HL-60/S4 (cell line): ENCODE data around the gene OVCA2.

Source experiments
- in situ Hi-C: fragments of 300-500 bp; cut with MboI; formaldehyde crosslinking; loops from 2 replicates; pipeline ENCODE4 v1.14.3; 2022; ENCODE audit warnings: low sequenced_read_pairs

Gene OVCA2

DNA sequence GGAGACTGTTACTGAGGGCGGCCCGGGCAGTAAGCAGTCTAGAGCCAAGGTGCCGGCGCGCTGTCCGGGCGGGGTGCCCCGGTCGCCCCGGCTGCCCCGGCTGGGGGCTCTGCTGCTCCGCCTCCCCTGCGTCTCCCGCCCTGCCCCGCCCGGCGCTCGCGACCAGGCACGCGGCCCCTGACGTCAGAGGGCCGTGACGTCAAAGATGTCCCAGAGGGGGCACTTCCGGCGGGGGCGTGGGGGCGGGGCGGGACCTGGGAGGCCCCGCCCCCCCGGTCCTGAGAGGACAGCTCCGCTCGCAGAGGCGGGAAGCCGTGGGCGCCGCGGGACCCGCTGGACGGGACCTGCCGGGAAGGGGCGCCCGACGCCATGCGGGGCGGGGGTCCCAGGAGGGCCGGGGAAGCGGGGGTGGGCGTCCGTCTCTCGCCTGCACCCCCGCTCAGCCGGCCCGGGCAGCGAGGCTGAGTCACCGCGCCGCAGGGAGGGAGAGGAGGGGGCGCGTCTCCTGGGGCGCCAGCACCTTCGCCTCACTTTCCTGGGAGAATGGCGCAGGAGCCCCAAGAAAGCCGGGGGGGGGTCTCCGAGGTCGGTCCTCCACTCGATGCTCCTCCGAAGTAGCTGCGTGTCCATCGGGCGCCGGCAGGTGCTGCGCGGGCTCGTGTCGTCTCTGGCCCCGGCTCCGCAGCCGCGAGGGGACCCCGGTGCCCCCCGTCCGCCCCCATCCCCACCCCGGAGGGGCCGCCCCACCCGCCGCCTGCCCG lies 8.7 kb downstream of the OVCA2 start:
- in situ Hi-C loops = no loop called here

DNA sequence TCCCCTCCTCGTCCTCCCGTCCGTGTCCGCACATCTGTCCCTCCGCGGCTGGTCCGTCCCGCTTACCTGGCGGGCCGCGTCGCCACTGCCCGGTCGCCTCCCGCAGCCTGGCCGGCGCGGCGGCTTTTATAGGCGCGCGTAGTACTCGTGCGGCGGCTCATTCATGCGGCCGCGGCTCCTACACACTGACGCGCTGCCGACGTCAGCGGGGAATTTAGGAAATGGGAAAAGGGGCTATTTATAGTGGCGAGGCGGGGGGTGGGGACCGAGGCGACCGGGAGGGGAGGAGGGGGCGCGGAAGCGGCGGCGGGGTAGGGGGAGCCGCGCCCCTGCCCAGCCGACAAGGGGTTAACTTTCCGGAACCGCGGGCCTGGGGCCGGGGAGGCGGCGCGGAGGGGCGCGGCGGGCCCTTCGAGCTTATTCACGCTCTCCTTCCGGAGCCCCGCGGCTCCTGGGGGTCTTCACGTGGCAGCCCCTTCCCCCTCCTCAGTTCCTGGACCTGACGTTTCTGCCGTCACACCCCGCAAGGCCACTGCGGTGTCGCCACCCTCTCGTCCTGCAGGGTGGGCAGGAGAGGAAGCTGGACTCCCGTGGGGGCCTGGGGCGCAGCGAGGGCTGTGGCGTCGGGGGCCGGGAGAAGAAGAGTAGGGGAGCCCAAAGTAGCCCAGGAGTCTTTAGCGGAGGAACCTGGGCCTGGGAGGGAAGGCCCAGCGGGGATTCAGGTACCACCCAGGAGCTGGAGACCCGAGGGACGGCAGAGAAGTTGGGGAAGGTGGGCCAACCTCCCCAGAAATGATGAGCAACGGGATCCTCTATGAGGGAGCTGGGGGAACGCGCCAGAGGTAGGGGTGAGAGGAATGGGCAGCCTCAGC lies 9.5 kb downstream of the OVCA2 start:
- in situ Hi-C loops = no loop called here

DNA sequence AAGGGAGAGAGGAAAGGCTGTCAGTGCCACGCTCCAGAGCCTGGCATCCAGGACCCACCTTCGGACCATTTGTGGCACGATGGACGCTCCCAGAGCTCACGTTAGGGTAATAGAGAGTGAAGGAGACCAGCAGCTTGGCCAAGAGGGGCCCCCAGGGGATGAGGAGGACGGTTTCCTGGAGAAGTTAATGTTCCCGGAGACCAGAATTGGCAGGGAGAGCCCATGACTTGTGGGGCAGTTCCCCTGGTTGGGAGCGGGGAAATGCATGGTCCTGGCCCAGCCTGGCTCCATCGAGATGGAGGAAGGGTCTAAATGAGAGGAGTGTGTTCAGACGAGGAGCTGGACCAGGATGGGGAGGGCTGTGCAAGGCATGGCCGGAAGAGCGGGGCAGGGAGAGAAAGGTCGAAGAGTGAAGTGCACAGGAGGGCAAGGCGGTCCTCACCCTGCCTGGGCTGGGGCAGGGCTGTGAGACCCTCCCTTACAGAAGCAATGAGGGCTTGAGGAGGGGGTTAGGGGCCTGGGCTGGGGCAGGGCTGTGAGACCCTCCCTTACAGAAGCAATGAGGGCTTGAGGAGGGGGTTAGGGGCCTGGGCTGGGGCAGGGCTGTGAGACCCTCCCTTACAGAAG lies 10.2 kb downstream of the OVCA2 start:
- in situ Hi-C loops = no loop called here

DNA sequence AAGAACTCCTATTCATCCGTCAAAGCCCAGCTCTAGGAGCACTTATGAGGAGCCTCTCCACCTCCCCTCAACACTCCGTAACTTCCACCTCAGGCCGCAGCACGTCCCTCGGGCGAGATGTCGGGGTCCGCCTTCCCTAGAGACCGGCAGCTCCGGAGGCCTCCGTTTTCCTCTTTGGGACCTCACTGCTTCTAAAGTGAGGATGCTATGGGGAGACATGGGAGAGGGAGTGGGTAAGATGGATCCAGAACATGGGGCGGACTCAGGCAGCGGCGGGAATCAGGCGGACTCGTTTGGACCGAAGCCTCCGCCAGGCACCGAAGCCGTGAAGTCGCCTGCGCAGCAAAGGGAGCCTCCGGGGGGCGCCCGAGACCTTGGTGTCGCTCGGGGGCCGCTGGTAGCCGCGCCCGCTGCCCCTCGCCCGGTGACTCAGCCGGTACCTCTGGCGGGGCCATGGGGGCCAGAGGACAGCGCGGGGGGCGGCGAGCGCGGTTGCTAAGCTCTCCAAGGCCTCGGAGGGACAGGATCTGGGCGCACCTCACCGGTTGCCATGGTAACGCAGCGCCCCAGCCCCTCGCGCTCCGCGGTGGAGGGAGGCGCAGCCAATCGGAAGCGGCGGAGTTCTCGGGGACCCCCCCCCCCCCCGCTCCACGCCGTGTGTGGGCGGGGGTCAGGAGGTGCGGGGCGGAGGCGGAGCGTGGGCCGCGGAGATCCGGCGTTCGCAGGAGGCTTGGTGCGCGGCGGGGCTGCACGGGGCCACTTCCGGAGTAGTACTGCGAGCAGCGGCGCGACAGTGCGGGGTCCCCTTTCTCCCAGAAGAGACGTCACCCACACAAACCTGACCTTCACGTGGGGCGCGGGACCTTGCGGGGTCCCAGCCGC lies 11.8 kb downstream of the OVCA2 start:
- in situ Hi-C loops = no loop called here

DNA sequence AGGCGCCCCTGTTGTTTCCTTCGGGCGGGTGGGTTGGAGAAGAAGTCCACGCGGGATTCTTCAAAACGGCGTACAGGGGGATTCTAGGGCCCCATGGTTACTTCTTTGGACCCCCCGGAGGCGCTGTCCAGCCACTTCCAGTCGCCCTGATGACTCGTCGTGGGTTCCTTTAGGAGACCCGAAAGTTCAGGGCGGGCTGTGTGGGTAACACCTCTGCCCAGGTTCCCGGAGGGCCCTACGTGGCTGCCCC lies 12.4 kb downstream of the OVCA2 start:
- in situ Hi-C loops = no loop called here

DNA sequence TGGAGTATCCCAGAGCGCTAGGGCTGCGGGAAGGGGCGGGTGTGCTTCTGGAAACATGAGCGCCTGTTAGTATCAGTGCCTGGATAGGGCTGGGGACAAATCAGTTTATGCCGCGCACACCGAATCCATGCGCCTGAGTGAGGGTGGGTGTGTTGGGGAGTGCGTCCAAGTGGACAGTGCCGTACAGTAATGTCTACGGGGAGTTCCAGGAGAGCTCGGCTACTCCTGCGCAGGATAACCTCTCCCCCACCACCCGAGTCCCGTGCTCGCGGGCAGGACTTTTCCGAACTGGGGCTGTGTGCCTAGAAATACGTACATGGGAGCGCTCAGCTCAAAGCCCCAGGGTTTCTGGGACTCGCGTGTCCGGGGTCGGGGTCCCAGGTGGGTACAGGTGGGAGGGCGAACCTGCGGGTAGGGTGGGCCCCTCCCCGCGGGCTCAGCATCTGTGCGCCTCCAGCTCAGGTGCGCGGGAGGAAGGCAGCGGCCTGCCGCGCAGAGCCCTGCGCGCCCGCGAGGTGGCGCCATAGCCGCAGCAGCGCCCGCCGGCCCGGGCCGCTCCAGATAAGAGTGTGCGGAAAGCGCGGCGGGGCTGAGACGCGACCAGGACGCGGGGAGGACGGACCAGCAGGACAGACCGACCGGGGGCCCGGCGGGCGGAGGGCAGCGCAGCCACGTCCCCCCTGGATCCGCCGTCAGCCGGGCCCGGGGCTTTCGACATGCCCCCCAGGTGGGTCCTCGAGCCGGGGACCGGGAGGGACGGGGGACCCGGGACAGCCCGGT lies 12.9 kb downstream of the OVCA2 start, which contains the start of gene HIC1:
Gene HIC1 (plus strand): TSS at position 592 of the 780 bp plus-strand sequence. CDS start 1,588 bp downstream, outside the sequence.
- in situ Hi-C loops = no loop called here

DNA sequence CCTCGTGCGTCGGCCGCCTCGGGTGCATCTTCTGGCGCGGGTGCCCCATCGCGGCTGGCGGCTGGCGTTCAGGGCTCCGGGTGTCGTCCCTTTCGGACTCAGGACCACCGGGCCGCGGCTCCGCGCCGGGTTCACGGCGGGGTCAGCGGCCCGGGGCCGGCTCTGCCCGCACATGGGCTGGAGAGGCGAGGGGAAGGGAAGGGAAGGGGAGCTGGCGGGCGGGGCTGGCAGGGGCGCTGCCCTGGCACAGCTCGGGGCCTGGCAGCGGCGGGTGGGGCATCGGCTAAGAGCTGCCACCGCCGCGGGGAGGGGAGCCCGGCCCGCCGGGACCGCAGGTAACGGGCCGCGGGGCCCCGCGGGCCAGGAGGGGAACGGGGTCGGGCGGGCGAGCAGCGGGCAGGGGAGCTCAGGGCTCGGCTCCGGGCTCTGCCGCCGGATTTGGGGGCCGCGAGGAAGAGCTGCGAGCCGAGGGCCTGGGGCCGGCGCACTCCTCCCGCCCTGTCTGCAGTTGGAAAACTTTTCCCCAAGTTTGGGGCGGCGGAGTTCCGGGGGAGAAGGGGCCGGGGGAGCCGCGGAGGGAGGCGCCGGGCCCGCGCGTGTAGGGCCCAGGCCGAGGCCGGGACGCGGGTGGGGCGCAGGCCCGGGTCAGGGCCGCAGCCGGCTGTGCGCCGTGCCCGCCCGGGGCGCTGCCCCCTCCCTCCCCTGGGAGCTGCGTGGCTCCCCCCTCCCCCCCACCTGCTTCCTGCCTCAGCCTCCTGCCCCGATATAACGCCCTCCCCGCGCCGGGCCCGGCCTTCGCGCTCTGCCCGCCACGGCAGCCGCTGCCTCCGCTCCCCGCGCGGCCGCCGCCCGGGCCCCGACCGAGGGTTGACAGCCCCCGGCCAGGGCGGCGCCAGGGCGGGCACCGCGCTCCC lies 13.7 kb downstream of the OVCA2 start:
- in situ Hi-C loops = no loop called here

DNA sequence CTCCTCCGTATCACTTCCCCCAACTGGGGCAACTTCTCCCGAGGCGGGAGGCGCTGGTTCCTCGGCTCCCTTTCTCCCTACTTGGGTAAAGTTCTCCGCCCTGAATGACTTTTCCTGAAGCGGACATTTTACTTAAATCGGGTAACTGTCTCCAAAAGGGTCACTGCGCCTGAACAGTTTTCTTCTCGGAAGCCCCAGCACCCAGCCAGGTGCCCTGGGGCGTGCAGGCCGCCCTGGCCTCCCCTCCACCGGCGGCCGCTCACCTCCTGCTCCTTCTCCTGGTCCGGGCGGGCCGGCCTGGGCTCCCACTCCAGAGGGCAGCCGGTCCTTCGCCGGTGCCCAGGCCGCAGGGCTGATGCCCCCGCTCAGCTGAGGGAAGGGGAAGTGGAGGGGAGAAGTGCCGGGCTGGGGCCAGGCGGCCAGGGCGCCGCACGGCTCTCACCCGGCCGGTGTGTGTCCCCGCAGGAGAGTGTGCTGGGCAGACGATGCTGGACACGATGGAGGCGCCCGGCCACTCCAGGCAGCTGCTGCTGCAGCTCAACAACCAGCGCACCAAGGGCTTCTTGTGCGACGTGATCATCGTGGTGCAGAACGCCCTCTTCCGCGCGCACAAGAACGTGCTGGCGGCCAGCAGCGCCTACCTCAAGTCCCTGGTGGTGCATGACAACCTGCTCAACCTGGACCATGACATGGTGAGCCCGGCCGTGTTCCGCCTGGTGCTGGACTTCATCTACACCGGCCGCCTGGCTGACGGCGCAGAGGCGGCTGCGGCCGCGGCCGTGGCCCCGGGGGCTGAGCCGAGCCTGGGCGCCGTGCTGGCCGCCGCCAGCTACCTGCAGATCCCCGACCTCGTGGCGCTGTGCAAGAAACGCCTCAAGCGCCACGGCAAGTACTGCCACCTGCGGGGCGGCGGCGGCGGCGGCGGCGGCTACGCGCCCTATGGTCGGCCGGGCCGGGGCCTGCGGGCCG lies 14.7 kb downstream of the OVCA2 start:
- in situ Hi-C loops = no loop called here

DNA sequence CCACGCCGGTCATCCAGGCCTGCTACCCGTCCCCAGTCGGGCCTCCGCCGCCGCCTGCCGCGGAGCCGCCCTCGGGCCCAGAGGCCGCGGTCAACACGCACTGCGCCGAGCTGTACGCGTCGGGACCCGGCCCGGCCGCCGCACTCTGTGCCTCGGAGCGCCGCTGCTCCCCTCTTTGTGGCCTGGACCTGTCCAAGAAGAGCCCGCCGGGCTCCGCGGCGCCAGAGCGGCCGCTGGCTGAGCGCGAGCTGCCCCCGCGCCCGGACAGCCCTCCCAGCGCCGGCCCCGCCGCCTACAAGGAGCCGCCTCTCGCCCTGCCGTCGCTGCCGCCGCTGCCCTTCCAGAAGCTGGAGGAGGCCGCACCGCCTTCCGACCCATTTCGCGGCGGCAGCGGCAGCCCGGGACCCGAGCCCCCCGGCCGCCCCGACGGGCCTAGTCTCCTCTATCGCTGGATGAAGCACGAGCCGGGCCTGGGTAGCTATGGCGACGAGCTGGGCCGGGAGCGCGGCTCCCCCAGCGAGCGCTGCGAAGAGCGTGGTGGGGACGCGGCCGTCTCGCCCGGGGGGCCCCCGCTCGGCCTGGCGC lies 15.4 kb downstream of the OVCA2 start:
- in situ Hi-C loops = no loop called here

DNA sequence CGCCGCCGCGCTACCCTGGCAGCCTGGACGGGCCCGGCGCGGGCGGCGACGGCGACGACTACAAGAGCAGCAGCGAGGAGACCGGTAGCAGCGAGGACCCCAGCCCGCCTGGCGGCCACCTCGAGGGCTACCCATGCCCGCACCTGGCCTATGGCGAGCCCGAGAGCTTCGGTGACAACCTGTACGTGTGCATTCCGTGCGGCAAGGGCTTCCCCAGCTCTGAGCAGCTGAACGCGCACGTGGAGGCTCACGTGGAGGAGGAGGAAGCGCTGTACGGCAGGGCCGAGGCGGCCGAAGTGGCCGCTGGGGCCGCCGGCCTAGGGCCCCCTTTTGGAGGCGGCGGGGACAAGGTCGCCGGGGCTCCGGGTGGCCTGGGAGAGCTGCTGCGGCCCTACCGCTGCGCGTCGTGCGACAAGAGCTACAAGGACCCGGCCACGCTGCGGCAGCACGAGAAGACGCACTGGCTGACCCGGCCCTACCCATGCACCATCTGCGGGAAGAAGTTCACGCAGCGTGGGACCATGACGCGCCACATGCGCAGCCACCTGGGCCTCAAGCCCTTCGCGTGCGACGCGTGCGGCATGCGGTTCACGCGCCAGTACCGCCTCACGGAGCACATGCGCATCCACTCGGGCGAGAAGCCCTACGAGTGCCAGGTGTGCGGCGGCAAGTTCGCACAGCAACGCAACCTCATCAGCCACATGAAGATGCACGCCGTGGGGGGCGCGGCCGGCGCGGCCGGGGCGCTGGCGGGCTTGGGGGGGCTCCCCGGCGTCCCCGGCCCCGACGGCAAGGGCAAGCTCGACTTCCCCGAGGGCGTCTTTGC lies 16.2 kb downstream of the OVCA2 start:
- in situ Hi-C loops = no loop called here

DNA sequence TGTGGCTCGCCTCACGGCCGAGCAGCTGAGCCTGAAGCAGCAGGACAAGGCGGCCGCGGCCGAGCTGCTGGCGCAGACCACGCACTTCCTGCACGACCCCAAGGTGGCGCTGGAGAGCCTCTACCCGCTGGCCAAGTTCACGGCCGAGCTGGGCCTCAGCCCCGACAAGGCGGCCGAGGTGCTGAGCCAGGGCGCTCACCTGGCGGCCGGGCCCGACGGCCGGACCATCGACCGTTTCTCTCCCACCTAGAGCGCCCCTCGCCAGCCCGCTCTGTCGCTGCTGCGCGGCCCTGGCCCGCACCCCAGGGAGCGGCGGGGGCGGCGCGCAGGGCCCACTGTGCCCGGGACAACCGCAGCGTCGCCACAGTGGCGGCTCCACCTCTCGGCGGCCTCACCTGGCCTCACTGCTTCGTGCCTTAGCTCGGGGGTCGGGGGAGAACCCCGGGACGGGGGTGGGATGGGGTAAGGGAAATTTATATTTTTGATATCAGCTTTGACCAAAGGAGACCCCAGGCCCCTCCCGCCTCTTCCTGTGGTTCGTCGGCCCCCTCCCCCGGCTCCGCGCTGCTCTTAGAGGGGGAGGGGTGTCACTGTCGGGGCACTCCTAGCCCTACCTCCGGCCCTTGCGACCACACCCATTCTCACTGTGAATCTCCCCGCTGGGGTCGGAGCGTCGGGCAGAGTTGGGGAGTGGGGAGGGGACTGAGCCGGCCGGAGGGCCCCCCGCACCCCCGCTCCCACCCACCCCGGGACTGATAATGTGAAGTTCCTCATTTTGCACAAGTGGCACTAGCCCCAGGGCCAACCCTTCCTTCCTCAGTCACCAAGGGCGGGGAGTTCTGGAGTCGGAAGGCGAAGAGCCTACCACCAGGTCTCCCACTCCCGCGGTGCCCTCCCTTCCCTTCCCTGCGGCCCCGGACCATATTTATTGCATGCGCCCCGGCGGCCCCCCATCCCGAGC lies 17.0 kb downstream of the OVCA2 start:
- in situ Hi-C loops = no loop called here

DNA sequence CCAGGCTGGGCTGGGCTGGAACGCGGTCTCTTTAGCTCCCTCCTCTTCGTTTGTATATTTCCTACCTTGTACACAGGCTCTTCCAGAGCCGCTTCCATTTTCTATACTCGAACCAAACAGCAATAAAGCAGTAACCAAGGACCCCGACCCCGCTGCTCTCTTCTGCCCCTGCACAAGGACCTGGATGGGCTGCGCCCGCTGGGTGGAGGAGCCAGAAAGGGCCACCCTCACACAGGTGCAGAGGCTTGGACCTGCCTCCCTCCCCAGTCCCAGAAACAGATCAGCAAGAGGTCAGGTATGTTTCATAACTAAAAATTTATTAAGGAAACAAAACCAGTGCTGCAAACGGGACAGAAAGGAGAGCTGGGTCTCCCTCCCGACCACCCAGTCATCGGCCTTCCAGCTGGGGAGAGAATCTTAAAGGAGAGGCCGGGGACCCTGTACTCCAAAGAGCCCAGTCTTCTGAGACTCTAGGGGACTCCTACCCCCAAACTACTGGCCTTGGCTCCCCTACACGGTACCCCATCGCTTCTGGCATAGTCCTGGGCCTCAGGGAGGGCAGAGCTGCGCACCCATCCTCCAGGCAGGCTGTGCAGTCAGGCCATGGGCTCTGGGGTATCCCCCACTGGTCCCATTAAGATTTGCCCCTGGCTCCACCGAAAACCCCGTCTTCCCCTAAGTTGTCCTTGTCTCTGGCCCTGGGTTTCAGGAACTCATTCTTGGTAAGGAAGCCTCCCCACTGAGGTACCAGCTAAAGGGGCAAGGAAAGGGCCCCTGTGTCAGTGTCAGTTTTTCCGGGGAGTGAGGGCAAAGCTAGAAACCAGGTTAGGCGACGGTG lies 17.9 kb downstream of the OVCA2 start:
- in situ Hi-C loops = no loop called here

DNA sequence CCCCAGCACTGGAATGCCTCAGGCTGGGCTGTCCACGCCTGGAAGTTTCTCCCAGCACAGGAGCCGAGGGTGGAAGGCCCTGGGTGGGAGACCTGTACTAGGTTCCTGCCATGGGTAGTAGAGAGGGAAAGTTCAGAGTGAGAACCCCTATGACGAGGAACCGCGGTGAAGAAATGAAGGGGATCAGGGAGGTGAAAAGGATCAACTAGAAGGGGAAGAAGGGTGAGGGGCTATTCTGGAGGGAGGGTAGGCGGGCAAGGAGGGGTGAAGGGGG lies 18.5 kb downstream of the OVCA2 start:
- in situ Hi-C loops = no loop called here

DNA sequence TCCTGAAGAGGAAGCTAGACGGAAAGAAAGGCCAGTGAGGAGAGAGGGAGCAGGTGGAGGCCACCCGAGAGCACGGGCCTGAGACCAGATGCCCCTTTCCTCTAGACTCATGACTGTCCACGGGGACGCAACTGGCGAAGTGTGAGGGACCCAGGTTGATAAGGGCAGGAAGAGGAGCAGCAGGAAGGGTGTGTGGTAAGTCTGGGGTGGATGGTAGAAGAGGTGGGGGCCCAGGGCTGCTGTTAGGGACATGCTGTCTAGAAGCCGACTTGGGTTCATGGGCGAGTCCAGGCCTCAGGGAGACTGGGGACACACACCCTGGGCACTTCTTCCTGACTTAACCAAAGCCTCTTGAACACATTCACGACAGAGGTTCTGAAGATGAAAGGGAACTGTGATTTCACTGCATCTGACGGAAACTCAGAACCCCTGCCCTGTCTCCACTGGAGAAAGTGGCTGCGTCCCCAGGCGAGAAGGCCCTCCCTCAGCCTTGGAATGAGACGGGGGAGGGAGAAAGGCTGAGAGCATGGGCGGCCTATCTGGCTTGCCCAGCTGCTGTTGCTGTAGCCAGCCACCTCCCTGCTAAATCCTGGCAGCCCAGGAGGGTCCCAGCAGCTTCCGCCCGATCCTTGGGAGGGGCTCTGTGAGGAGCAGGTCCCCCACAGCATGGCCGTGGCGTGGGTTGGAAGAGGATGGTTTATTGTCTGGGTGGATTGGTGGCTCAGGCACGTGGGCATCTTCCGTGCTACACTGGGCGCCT lies 19.0 kb downstream of the OVCA2 start:
- in situ Hi-C loops = no loop called here
